Omental fat pad (tissue), 4 donors: ENCODE data around the gene DLGAP4. TPM values are rescaled to one million over a fixed set of nuclear protein-coding genes. Genes with fewer than 3 reads are reported as not detected.

Experiments
- ATAC-seq: fragments of 150-250 bp; one replicate; pipeline ENCODE4 v1.9.1; 2016; ENCODE audit warnings: mild to moderate bottlenecking, moderate library complexity; ENCODE audit not compliant: low FRiP score
- DNase-seq: peaks from one replicate; pipeline ENCODE4 v3.0.0-alpha.2; 2019; ENCODE audit warnings: low spot score
- total RNA-seq, 4 donors: library from RNA; depleted of rRNA; stranded (reverse); fragments of >200 nt; gene quantifications; one replicate each; pipeline ENCODE4 v1.1.0, GENCODE V29; 2016
- TF ChIP-seq, protein P1 (sequence below), 3 donors: fragments of 450-650 bp; IDR thresholded peaks; one replicate each; pipeline ENCODE4 v1.5.1; 2016 to 2017; ENCODE audit warnings: antibody characterized with exemption in 3 of 3, mild to moderate bottlenecking in 3 of 3, moderate library complexity in 2 of 3

DLGAP4 gene
- total RNA-seq, 4 donors from 2014 or later = 26.0 to 42.6 (median 30.7) TPM

DNA sequence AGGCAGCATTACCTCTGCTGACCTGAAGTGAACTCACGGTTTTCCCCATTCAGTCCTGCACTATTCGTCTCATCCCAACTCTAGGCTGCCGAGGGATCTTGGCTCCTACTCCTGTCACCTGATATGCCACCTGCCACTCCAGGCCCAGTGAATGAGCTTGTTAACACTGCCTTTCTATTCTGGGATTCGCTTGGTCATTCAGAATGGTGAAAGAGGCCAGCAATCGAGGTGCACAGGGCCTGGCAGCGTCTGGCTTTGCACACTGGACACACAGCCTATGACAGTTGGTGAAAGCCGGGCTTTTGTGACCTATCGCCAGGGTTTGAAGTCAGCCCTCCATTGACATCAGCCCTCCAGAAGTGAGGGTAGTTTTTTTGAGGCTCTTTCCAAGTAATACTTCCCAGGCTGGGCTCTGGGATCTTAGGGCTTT, 175.9 kb downstream of the DLGAP4 start:
- TF ChIP-seq, protein P1, sequence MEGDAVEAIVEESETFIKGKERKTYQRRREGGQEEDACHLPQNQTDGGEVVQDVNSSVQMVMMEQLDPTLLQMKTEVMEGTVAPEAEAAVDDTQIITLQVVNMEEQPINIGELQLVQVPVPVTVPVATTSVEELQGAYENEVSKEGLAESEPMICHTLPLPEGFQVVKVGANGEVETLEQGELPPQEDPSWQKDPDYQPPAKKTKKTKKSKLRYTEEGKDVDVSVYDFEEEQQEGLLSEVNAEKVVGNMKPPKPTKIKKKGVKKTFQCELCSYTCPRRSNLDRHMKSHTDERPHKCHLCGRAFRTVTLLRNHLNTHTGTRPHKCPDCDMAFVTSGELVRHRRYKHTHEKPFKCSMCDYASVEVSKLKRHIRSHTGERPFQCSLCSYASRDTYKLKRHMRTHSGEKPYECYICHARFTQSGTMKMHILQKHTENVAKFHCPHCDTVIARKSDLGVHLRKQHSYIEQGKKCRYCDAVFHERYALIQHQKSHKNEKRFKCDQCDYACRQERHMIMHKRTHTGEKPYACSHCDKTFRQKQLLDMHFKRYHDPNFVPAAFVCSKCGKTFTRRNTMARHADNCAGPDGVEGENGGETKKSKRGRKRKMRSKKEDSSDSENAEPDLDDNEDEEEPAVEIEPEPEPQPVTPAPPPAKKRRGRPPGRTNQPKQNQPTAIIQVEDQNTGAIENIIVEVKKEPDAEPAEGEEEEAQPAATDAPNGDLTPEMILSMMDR (IDR thresholded peaks at IDR 0.05) = no peak
- DNase-seq (no peak), ATAC-seq (no peak)

DNA sequence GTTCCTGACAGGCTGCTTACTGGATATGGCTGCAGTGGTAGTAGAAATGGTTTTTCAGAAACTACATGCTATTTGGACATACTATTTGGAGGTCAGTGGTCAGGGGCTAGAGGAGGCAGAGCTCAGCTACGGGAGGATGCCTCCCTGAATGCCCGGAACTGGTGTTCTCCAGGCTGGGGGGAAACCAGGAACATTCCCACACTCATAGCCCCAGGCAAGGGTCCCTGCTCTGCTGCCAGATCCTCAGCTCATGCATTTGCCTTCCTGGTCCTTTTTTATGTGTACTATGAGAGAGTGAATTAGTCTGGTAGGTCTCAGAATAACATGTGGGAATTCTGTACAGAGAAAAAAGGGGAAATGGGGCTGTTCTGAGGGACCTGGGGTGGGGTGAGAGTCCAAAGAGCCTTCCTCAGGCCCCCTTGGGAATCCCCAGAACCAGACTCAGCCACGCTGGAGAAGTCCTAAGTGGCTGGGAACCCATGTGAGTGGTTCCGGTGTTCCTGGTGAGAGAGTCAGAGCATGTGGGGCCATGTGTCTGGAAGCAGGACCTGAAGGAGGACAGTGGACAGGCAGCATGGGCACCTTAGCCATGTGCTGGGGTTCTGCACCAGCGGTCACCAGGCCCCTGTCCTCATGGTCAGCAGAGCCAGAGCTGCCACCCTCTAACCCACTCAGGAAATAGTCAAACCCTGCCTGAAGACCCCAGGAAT, 177.2 kb downstream of the DLGAP4 start:
- DNase-seq = no peak
- TF ChIP-seq, protein P1 (IDR thresholded peaks at IDR 0.05) = no peak
- no peak for ATAC-seq

DNA sequence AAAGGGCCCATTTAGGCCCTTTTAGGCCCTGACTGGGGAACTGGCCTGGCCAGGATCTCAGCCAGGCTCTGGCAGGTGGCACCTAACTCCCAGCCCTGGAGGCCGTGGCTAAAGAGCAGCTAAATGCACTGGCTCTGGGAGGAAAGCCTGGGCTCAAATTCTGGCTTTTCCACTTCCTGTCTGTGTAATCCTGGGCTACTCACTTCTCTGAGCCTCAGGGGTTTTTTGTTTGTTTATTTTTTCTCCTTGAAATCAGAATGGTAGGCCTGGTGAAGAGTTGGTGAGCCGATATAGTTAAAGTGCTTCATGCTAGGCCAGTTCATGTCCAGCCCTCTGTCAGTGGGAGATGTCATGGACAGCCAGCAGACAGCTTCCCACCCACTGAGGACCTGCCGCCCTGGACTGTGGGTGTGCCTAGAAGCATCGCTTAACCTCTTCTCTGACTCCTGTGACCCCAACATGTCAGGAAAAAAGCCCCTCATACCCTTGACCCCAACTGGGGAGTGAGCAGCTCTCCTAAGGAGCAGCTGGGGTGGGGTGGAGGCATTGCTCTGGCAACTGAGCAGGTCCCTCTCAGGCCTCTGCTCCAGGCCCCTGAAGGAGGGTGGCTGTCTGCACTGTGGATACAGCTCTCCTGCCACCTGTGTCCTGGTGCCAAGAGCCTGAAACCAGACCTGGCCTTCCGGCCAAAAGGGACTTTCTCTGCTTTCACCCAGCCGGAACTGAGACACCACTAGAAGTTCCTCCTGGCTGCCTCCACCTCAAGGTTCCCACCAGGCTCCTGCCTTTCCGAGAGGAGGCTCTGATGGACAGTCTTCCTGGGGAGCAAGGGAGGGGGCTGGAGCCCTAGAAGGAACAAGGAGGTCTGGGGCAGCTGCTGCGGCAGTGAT, 178.0 kb downstream of the DLGAP4 start:
- TF ChIP-seq, protein P1 (IDR thresholded peaks at IDR 0.05) = no peak
- ATAC-seq = no peak
- no peak for DNase-seq

DNA sequence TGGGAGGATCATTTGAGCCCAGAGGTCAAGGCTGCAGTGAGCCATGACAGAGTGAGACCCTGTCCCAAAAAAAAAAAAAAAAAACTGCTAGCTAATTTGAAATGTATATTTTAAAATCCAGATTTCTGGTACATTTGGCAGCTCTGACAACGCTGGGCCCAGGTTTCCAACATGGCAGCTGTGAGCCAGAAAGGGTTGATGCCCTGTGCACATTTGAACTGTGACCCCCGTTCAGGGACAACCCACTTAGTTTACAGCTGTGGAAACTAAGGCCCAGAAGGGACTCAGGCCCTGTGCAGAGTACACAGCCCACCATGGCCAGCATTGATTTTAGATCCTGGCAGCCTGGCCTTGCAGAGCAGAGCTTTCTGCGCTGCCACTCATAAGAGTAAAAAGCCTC, 179.1 kb downstream of the DLGAP4 start:
- ATAC-seq (no peak), DNase-seq (no peak)
- TF ChIP-seq, protein P1 (IDR thresholded peaks at IDR 0.05) = no peak

DNA sequence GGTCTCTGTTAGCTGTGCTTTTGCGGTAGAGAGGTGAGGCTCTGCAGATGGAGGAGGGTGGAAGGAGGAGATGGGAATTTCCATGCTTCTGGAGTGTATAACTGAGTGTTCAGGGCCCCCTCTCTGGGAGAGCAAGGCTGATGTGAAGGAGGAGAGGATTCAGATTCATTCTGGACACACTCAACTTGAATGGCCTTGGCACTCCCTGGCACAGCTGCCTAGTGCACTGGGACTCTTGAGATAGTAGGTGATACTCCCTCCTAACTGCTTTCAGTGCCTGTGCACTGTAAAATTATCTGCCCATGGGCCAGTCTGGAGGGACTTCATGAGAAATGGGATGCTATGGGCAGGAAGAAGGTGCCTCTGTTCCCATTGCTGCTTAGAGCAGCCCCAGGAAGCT, 180.9 kb downstream of the DLGAP4 start:
- DNase-seq (no peak), ATAC-seq (no peak)
- TF ChIP-seq, protein P1 (IDR thresholded peaks at IDR 0.05) = no peak

DNA sequence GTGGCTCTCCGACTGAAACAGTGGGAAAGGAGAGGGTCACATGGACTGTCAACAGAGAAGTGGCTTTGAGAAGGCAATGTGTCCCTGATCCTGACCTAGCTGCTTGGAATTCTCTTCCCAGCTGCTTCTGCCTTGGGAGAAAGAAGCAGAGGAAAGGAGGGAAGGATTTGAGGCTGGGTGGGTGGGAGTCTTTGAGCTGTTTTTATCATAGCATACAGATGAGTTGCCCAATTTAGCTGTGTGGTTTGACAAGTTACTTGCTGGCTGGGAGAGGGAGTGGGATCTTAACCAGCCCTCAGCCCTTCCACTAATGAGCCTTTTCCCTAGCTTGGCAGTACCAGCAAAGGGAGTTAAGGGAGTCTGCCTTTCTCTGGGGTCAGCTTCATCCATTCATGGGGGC, 184.1 kb downstream of the DLGAP4 start:
- TF ChIP-seq, protein P1 (IDR thresholded peaks at IDR 0.05) = no peak
- ATAC-seq (no peak), DNase-seq (no peak)
